ENCODE data around the gene RRM2.

RRM2 gene

DNA sequence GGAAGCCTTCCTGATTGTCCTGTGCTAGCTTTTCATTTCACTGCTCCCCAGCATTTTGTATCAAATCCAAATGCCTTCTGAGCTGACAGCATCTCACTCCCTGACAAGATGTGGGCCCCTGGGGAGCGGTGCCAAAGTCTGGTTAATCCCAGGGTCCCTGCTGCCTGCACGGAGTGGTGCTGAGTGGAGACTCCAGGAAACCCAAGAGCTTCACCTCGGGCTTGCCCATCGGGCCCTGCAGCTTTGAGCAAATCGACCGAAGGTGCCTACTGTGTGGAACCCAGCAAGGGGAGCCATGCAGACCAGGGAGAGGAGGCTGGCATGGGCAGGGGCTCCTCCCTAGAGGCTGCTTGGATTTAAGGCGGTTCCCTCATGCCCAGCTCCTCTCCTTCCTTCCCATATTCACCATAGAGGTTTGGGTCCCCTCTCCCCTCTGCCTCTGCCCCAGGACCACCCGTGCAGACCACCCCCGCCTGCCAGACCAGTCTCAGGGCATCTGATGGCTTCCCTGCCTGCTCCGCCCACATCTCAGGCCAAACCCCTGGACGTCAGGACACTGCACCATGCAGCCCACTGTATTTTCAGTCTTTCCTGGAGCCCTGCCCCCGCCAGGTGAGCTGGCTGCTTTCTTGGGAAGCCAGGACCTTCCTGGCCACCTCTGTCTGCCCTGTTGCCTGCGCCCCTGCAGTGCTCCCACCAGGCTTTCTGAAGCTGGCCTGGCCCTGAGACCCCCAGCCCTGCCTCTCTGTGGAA, 37.8 kb downstream of the RRM2 start:
- DNase-seq = no peak

DNA sequence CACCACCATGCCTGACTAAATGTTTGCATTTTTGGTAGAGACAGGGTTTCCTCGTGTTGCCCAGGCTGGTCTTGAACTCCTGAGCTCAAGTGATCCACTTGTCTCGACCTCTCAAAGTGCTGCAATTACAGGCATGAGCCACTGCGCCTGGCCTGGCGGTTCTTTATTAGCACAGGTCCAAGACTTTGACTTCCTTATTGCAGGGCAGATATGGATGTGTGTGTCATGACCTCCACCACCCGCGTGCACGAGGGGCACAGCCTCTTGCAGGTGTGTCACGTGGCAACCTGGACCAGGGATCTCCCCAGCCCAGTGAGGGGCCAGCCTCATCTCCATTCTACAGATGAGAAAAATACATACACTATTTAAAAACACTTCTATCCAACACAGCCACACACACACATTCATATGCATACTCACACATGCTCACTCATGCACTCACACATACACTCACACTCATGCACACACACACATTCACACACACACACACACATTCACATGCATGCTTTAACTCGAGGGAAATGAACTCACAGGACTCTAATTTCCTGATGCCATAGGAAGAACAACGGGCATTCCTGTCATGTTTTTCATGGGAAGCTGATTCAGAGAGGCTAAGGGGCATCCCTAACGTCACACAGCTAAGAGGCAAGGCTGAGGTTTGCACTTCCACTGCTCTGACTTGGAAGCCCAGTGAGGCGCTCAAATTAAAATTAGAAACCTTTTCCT, 38.8 kb downstream of the RRM2 start:
- no peak for DNase-seq

DNA sequence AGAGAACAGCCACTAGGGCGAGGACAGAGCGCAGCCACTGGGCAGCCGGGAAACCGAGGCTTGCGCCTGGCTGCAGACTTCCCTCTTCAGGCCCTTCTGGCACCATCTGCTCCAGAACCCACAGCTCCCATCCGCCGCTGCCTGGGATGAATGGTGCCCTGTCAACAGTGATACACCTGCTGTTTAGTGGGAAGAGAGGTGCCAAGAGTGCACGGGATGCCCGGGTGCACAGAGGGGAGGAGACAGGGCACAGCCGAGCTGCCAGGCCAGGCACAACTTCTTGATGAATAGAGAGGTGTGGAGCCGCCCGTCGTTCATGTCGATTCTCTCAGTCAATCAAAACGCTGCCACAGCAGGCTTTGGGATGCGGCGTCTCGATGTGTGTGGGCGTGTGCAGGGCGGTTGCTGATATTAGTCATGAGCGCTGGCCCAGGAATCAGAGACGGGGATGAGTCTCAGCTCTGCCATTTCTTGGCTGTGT, 39.5 kb downstream of the RRM2 start:
- no peak for DNase-seq

DNA sequence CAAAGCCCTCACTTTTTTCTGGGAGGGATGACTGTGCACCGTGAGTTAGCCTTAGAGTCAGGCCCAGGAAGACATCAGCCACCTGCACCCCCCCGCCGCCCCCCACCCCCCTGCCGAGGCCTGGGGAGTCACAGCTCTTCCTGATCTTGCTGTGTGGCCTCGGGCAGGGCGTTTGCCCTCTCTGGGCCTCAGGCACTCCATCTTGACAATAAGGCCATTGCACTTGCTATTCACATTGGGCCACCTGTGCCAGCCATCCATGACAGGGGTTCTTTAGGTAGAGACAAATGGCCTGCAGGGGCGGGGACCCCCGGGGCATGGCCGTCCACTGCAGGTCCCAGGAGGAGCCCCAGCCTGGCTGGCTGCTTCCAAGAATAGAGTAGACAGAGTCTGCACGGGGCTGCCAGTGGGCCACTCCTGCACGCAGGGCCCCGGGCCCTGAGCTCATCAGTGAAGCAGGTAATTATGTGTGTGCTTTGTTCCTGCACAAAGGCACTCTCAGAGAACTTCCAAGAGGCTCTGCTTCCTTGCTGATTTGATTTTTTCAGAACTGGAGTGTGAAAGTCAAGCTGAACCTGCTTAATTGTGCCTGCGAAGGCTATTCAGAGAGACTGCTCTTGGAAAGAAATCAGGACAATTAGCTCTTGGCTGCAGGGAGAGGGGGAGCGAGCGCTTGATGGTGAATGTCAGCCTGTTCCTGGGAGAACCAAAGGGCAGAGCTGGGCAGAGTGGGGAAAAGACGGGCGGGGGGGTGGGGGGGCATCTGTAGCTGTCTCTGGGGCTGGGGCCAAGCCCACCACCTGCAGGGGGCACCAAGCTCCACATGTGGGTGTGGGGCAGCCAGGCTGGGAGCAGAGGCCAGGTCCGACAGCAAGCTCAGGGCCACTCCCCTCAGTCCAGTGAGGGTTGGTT, 40.3 kb downstream of the RRM2 start:
- no peak for DNase-seq

DNA sequence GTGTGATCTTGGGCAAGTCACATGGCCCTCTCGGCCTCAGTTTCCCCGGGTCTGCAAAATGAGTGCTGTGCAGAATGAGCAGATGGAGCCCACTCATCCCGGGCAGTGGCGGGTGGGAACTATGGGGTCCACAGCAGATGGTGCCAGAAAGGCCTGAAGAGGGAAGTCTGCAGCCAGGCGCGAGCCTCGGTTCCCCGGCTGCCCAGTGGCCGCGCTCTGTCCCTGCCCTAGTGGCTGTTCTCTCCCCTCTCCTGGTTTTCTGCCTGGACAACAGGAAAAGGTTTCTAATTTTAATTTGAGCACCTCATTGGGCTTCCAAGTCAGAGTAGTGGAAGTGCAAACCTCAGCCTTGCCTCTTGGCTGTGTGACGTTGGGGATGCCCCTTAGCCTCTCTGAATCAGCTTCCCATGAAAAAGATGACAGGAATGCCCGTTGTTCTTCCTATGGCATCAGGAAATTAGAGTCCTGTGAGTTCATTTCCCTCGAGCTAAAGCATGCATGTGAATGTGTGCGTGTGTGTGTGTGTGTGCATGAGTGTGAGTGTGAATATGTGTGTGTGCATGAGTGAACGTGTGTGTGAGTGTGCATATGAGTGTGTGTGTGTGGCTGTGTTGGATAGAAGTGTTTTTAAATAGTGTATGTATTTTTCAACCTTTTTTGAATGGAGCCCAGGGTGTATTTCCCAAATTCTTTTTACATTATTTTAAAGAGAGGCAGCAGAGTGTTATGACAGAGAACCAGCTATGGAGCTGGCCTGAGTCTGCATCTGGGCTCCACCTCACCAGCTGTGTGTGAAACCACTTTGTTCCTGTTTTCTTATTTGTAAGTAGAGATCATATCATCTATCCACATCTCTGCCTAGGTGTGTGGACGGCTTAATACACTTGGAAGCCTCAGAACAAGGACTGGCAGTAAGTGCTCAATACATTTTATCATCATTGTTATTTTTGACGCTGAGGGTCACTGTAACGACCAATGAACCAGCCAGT, 41.3 kb downstream of the RRM2 start:
- DNase-seq = no peak

DNA sequence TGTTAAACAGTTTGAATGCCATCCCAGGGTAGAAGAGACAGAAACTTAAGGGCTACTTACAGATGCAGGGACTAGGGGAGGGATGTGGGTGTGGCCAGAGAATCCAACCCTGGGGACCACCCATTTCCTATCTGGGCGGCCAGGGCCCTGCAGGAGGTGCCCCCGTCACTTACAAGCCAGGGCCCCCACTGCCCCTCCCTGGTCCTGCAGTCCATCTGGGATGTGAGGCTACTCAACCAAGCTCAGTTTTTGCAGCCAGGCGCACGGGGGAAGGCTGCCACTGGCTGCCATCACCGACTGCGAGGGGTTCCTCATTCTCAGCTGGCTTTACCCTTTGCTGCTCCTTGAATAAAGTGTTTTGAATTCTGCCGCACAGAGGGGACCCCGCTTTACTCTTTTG, 42.1 kb downstream of the RRM2 start:
- no peak for DNase-seq

DNA sequence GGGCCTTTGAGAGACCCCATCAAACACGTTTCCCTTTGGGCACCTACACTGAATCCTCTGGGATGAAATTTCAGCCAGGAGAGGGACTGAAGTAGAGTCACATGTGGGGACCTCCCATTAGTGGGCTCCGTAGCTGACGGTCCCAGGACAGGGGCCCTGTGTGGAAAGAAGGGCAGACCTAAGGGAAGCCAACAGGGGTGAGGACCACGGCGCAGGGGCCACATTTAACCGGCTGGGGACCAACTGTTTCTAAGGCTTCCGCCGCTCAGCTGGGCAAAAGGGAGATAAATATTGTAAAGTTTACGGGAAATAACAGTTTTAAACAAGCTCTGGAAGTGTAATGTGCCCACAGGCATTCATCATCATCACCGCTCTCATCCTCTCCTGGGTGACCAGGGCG, 42.7 kb downstream of the RRM2 start:
- no peak for DNase-seq

DNA sequence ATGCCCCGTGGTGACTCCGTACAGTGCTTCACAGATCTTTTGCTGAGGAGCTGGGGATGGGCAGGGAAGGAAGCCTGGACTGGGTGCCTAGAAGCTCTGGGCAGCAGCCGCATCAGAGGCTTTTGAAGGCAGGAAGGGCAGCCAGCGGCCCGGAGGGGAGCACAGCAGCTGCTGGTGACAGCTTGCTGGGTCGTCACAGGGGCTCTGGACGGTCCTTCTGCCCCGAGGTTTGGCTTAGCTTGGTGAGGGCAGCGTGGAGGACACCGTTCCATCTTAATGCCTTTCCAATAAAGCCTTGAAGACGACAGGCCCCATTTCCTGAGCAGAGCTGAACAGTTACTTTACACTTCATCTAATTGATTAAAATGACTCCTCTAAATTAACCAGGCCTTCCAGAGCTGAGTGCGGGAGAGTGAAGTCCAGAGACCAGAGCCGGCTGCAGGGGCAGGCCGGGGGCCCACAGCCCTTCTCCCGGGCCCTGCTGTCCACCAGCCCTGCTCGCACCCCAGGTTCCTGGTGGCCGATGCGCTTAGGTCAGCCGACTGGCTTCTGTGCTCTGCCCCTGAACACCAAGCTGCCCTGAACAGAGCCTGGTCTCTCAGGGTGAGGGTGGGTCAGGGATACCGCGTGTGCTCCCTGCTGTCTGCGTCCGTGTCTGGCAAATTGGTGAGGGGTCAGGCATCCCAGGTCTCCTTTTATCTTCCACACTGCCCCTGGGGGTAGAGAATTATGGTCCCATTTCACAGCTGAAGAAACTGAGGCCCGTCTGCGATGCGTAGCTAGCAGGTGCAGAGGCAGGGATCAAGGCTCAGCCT, 43.5 kb downstream of the RRM2 start:
- DNase-seq = no peak

DNA sequence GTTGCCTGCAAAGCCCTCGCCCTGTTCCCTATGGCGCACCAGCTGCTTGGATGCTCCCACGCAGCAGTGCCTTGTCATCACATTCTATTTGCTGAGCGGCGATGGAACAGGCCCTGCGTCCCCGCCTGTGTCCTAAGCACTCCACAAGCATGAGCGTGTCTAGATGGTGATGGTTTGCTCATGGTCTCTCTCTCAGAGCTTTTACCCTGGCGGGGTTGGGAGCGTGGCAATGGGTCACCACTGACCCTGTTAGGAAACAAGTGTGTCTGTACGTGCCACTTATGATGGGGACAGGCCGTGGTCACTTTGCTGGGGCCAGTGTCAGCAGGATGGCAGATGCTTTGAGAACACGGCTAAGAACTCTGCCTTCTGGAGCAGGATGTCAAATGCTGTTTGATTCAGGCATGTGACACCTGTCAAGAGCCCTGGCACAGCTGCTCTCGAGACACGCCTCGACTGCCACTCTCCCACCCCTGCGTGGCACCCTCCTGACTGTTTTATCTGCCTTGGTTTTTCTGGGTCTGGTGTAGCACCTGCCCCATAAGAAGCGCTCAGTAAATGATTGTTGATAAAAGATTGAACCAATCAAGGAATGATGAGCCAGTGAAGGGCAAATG, 44.2 kb downstream of the RRM2 start:
- no peak for DNase-seq

DNA sequence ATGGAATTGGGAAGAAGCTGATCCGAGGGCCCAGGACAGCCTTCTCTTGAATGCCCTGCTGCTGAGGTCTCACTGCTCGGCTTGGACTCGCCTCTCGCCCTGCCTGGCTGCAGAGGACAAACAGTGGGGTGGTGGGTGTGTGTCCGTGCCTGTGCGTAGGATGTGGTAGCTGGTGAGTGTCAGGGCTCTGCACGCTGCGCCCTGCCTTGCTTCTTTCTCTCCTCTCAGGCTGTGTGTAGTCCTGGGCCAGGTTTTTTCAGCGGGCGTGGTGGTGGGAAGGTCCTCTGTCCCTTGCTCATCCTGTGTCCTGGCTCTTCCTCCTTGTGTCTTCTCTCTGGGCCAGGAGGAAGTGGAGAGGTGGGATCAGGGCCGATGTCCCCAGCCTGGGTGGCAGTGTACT, 44.8 kb downstream of the RRM2 start:
- no peak for DNase-seq

DNA sequence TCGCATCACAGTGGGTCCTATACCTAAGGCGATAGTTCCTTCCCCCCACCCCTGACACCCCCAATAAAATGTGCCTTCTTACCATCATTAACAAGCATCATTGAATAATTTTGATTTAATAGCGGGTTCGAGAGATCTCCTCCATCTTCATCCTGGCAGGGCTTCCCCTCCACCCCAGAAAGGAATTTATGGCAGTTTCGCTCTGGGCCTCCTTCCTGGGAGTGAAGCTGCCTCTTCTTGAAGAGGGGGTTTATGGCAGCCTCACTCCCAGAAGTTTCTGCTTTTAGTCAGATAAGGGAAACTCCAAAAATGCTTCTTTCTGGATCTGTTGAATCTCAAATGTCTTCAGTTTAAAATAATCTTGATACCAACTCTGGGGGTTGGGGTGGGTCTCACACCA, 45.7 kb downstream of the RRM2 start:
- no peak for DNase-seq

DNA sequence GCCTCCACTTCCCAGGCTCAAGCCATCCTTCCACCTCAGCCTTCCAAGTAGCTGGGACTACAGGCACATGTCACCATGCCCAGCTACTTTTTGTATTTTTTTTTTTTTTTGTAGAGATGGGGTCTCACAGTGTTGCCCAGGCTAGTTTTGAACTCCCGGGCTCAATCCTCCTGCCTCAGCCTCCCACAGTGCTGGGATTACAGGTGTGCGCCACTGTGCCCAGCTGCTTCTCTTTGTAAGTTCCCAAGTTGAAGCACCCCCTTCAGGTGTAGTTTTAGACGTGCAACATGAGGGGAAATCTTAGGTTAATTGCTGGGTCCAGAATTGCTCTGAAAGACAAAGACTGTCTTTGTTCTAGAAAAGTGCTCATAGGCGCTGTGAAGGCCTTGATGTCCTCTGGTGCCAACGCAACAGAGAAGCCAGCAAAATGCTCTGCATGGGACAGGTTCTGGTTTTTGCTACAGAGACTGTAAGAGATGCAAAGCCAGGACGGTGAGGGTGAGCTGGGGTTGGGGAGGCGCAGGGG, 46.6 kb downstream of the RRM2 start:
- no peak for DNase-seq

DNA sequence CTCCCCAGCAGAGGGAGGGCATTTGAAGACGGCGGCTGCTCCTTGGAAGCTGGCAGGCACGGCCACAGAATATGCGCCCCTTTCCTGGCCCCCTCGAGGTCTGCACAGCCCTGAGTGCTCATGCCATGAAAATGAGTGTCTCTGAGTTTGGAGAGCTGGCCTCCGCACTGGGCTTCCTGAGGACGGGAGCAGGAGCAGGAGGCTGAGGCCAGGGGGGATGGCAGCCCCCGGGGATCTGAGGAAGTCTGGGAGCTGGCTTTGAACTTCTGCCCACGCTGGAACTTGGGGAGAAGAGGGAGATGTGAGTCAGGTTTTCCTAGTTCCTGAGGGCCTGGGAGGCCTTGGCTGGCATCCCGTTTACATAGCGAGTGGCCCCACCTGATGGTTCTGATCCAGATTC, 47.0 kb downstream of the RRM2 start:
- DNase-seq = no peak

DNA sequence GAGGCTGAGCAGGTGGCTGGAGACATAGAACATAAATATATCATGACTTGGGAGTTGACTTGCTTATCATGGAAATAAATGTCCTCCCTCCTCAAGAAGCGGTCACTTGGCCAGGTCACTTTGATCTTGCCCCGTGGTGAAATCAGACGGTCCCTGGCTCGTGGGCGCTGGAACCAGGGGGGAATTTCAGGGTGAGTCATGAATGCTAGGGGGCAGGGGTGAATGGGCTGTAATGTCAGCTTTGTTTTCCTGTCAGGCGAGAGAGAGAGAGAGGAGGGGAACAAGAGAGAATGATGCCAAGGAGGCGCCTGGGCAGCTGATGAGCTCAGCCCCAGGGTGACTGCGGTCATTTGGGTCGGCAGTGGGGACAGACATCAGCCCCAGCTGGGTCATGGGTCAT, 47.7 kb downstream of the RRM2 start:
- no peak for DNase-seq

DNA sequence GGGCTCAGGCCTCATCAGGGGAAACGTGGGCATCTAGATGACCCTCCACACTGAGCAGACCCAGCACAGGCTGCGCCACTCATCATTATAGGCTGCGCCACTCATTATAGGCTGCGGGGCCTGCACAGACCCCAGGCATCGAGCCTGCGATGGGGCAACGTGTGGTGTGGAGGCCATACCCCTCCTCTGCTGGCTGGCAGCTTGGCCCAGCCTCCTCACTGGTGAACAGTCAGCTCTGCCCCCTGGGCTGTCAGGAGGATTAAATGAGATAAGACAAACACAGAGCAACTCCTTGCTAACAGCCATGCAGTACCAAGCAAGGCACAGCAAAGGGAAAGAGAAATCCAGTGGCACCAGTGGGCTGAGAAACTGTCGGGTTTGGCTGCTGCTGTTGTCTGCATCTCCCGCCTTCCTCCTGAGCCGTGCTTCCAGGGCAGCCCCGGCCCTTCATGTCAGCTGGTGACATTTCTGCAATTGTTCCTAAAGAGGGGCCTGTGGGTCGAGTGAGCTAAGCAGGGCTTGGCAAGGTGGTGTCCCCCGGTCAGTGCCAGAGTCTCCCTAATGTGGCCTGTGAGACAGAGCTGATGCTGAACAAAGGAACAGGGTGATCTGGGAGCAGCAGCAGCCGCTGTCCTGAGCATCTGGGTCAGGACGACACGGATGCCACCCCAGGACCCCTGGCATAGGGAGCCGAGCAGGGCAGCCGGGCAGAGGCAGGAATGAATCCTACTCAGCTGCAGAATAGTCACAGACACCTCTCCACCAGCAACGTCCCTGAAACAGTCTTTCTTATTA, 48.7 kb downstream of the RRM2 start:
- DNase-seq = no peak

DNA sequence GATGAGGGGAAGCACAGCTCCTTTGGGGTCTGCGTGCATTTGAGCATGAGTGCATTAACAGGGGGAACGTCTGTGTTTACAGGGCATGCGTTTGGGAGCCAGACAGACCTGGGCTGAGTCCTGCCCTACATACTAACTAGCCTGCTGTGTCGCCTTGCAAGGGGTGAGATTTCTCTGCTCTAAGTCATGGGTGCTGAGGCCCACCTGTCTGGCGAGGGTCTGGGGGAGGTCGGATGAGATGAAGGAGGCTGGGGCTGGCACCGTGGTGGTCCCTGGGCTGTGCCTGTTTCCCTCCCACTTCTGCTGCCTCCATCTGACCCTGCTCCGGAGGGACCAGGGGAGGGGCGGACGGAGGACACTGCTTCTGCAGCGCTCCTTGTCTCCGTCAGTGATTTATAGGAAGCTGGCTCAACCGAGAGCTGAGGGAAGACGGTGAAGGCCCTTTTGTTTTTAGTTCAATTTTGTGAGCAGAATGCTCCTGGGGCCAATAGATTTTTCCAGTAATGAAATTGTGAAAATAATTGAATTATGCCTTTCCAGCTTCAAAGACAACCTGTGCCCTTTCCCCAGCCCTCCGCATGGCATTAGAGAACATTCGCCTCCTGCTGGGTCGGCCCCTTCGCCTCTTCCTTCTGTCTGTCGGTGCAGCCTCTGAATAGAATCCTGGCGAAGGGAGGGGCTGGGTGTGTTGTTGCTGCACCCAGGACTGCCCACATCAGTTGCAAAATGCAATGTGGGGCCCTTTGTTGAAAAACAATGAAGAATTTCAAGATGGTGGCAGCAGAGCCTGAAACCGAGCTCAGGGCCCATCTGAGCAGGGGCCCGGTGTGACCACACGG, 49.7 kb downstream of the RRM2 start:
- no peak for DNase-seq

DNA sequence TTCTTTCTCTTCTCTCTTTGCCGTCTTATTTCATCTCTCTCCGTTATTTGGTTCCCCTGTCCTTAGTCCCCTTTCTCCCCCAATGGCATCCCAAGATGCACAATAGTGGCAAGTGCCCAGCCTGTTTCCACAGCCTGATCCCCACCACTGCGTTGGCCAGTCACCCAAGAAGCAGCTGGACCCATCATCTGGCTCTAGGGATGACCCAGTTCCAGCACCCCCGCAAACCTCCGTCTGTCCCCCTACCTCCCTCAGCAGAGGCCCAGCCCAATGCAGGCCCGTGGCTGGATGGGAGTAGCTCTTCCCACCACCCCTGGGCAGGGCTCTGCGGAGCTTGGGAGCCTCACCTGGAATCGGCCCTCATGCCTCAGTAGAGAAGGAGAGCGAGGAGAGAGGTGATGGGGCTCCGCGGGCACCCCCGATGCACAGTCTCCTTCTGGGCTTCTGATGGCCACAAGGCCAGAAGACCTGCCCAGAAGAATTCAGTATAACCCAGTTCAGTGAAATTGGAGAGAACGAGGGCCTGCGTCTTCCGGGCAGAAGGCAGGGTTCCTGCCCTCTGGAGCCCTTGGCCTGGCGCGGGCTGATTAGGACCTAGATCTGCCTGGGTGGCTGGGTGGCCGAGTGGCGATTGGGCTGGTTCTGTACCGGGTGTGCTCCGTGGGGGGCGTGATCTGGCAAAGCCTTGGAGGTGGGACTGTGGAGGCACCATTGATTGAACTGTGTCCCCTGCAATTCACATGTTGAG, 50.9 kb downstream of the RRM2 start:
- DNase-seq = no peak

DNA sequence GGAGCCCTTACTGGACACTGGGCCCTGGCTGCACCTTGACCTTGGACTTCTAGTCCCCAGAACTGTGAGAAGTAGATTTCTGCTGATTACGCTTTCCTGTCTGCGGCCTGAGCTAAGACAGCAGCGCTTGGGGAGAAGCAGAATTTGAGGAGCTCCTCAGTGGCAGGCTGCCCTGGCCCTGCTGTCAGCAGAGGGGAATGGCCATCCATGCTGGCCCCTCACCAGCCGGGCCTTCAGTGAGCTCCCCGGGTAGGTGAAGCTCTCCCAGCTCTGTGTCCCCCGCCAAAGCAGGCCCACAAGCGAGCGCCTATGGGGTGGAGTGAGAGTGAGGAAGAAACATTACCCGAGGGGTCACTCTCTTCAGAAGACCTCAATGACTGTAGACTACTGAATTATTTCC, 51.6 kb downstream of the RRM2 start:
- no peak for DNase-seq
